ENCODE data around the gene FAM163A. TPM values are rescaled to one million over a fixed set of nuclear protein-coding genes. Genes with fewer than 3 reads are reported as not detected.
"Not testable (repeated sequence)": the region's sequence is repeated elsewhere in the genome, so short reads cannot be mapped to it uniquely, and the experiment has no call there.

FAM163A gene
- total RNA-seq (2021; ENCODE audit: unreplicated experiment) (not detected), Bru-seq, nascent RNA (percentile 5 among the genes with signal in this experiment), BruChase-seq, experiment 1, labeled RNA remaining after a 6-hour chase (percentile 17 among the genes with signal in this experiment), BruChase-seq, experiment 2, labeled RNA remaining after a 2-hour chase (percentile 11 among the genes with signal in this experiment)
- polyA plus RNA-seq (2012): 0.01 TPM in 1 of 2 replicates, not detected in the other
- long read RNA-seq: 0 reads

- ATAC-seq (no peak), DNase-seq (ENCODE audit: low read depth, low spot score) (no peak)
- no peaks in the 10 kb centered on the region for H3K79me2 ChIP-seq (ENCODE audit: insufficient read depth, low read length)
- POLR2A ChIA-PET: no interaction called here
- H3K4me2 ChIP-seq (ENCODE audit: low read length): no peak within 1 kb of the TSS
- H3K36me3 ChIP-seq (ENCODE audit: control insufficient read depth in 1 of 2, insufficient read depth in 2 of 2, low read length in 2 of 2): no peaks in the 10 kb centered on the region
- intact Hi-C loops (cut with micrococcal nuclease): no loop called here
- no peaks in the 10 kb centered on the region for H3K9me3 ChIP-seq (ENCODE audit: control insufficient read depth in 1 of 2, insufficient read depth in 1 of 2, low read depth in 1 of 2, low read length in 2 of 2)
- RAD21 ChIA-PET (ENCODE audit: low non-redundant PET in 1 of 2, low total read pairs in 2 of 2, uncharacterized antibody in 2 of 2, unreplicated experiment in 2 of 2): no interaction called here
- BruUV-seq (replicated peaks): no TSS peak
- H3K4me3 ChIP-seq (replicated peaks in 1 of 2; ENCODE audit: low read depth in 1 of 2, low read length in 2 of 2): no peak within 1 kb of the TSS
- no peaks in the 10 kb centered on the region for H3K9me2 ChIP-seq (ENCODE audit: insufficient read depth)
- H3K9ac ChIP-seq (ENCODE audit: low read length): no peak within 1 kb of the TSS
- CTCF ChIA-PET: no interaction called here
- H3K4me1 ChIP-seq (ENCODE audit: control insufficient read depth in 1 of 2, insufficient read depth in 2 of 2, low read length in 2 of 2): no peaks in the 10 kb centered on the region
- H2AFZ ChIP-seq (ENCODE audit: low read depth, low read length, poor library complexity, severe bottlenecking): no peak within 1 kb of the TSS
- TF ChIP-seq SRF (IDR thresholded peaks at IDR 0.05; ENCODE audit: low read depth): no peak
- TF ChIP-seq ZFX (IDR thresholded peaks at IDR 0.05): no peak
- no peak for TF ChIP-seq ELF1 (IDR thresholded peaks at IDR 0.05; ENCODE audit: borderline replicate concordance, low read depth)
- no peak for TF ChIP-seq SP1 (IDR thresholded peaks at IDR 0.05; ENCODE audit: low read depth)
- TF ChIP-seq REST (IDR thresholded peaks at IDR 0.05; ENCODE audit: low read depth): no peak
- TF ChIP-seq TCF7L2 (IDR thresholded peaks at IDR 0.05; ENCODE audit: borderline replicate concordance, extremely low read depth, insufficient read depth, insufficient read length): no peak
- TF ChIP-seq EZH2phosphoT487 (IDR thresholded peaks at IDR 0.05; ENCODE audit: borderline replicate concordance): no peak
- peaks cover 3% of the 10 kb centered on the region; the same call in 1 of the 2 replicates for H3K27me3 ChIP-seq (ENCODE audit: insufficient read depth, low read length)
- H3K27ac ChIP-seq (ENCODE audit: low read depth, low read length): no peak within 1 kb of the TSS
- H4K20me1 ChIP-seq (ENCODE audit: insufficient read depth): no peaks in the 10 kb centered on the region
Measured at GRCh38 chr1:179742717-179743678, at the start of gene FAM163A. Gene FAM163A, plus strand, starts transcription at chr1:179743291. Its CDS starts 69,807 bp downstream, at chr1:179813098.

- CTCF ChIA-PET: interaction anchor here (1.5 kb wide), 1 partner anchor 12 kb away, joined by 3 read pairs; no protein-coding TSS in a partner anchor
- POLR2A ChIA-PET; ATAC-seq; H3K4me2 ChIP-seq (ENCODE audit: low read length); H4K20me1 ChIP-seq (ENCODE audit: insufficient read depth); RAD21 ChIA-PET (ENCODE audit: low non-redundant PET in 1 of 2, low total read pairs in 2 of 2, uncharacterized antibody in 2 of 2, unreplicated experiment in 2 of 2); H3K27ac ChIP-seq (ENCODE audit: low read depth, low read length); H3K27me3 ChIP-seq (ENCODE audit: insufficient read depth, low read length); H2AFZ ChIP-seq (ENCODE audit: low read depth, low read length, poor library complexity, severe bottlenecking); intact Hi-C loops (cut with micrococcal nuclease); H3K4me3 ChIP-seq (replicated peaks in 1 of 2; ENCODE audit: low read depth in 1 of 2, low read length in 2 of 2); H3K9me3 ChIP-seq (ENCODE audit: control insufficient read depth in 1 of 2, insufficient read depth in 1 of 2, low read depth in 1 of 2, low read length in 2 of 2); H3K79me2 ChIP-seq (ENCODE audit: insufficient read depth, low read length); H3K9me2 ChIP-seq (ENCODE audit: insufficient read depth); DNase-seq (ENCODE audit: low read depth, low spot score); H3K9ac ChIP-seq (ENCODE audit: low read length); H3K36me3 ChIP-seq (ENCODE audit: control insufficient read depth in 1 of 2, insufficient read depth in 2 of 2, low read length in 2 of 2); BruUV-seq (replicated peaks); H3K4me1 ChIP-seq (ENCODE audit: control insufficient read depth in 1 of 2, insufficient read depth in 2 of 2, low read length in 2 of 2): not testable (repeated sequence)
Measured at GRCh38 chr1:179694530-179694929, 48.6 kb upstream of the FAM163A start.
